Measurements from ENCODE around the gene RPE. TPM values are rescaled to one million over a fixed set of nuclear protein-coding genes. Genes with fewer than 3 reads are reported as not detected.

Gene RPE
- total RNA-seq, 4 donors from 2014 or later: 40.0 to 91.9 (median 59.6) TPM

- TF ChIP-seq POLR2A (IDR thresholded peaks at IDR 0.05): no peak
- TF ChIP-seq, protein P1, sequence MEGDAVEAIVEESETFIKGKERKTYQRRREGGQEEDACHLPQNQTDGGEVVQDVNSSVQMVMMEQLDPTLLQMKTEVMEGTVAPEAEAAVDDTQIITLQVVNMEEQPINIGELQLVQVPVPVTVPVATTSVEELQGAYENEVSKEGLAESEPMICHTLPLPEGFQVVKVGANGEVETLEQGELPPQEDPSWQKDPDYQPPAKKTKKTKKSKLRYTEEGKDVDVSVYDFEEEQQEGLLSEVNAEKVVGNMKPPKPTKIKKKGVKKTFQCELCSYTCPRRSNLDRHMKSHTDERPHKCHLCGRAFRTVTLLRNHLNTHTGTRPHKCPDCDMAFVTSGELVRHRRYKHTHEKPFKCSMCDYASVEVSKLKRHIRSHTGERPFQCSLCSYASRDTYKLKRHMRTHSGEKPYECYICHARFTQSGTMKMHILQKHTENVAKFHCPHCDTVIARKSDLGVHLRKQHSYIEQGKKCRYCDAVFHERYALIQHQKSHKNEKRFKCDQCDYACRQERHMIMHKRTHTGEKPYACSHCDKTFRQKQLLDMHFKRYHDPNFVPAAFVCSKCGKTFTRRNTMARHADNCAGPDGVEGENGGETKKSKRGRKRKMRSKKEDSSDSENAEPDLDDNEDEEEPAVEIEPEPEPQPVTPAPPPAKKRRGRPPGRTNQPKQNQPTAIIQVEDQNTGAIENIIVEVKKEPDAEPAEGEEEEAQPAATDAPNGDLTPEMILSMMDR (IDR thresholded peaks at IDR 0.05): no peak
- H3K4me3 ChIP-seq (ENCODE audit: low read depth, poor library complexity, severe bottlenecking): no peak overlapping the region
- WGBS, 2 donors: 81 to 90% methylated on average over 2 of the region's 2 CpGs
- DNase-seq (ENCODE audit: low spot score in 2 of 2): no peak
- intact Hi-C loops (cut with DNase I; ENCODE audit: low total_unique reads): no loop called here
Measured at GRCh38 chr2:210027608-210028007, 25.2 kb downstream of the RPE start.

GRCh38 chr2:210028178-210028577 is 25.7 kb downstream of the RPE start:
- TF ChIP-seq, protein P1 (IDR thresholded peaks at IDR 0.05): no peak
- TF ChIP-seq POLR2A (IDR thresholded peaks at IDR 0.05): no peak
- intact Hi-C loops (cut with DNase I; ENCODE audit: low total_unique reads): no loop called here
- H3K4me3 ChIP-seq (ENCODE audit: low read depth, poor library complexity, severe bottlenecking): no peak overlapping the region
- no peak for DNase-seq (ENCODE audit: low spot score in 2 of 2)
- WGBS, 2 donors: 56 to 63% methylated on average over 2 of the region's 2 CpGs

DNA sequence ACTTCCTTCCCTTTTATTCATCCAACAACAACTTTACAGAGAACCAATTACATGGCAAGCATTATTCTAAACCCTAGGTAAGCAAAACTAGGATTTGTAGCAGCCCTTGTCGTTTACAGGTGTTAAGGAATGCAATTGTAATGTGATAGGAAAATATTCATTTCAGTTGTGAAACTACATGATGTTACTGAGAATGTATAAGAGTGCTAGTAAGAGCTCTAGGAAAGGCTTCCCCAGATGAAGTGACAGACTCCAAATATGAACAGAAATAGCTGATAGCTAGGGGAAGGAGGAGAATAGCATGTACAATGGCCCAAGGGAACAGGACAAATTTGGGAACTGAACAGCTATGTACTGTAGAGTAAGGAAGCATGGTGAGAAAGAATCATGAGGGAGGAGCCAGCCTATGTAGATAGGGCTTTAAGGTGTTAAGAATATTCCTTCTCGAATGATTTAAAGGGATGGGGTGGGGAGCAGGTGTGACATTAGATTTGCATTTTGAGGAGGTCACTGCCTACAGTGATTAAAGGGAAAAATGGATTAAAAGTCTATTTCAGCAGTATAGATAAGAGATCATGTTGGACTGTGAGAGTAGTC is 31.7 kb downstream of the RPE start:
- DNase-seq (ENCODE audit: low spot score in 2 of 2): no peak
- no peak overlapping the region for H3K4me3 ChIP-seq (ENCODE audit: low read depth, poor library complexity, severe bottlenecking)
- TF ChIP-seq, protein P1 (IDR thresholded peaks at IDR 0.05): no peak
- no peak for TF ChIP-seq POLR2A (IDR thresholded peaks at IDR 0.05)
- intact Hi-C loops (cut with DNase I; ENCODE audit: low total_unique reads): no loop called here
- 83 to 88% methylated on average over 2 of the region's 2 CpGs for WGBS, 2 donors

DNA sequence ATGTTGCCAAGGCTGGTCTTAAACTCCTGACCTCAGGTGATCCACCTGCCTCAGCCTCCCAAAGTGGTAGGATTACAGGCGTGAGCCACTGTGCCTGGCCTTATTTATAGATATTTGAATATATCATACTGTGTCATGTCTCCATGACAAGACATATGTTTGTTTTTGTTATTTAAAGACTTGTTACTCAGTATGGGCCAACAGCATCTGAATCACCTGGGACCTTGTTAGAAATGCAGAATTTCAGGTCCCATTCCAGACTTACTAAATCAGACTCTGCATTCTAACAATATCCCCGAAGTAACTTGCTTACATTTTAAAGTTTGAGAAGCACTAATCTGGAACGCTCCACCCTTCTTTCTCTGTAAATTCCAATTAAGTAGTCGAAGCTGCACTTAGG is 33.2 kb downstream of the RPE start:
- no peak for DNase-seq (ENCODE audit: low spot score in 2 of 2)
- 93 to 99% methylated on average over 4 of the region's 4 CpGs for WGBS, 2 donors
- intact Hi-C loops (cut with DNase I; ENCODE audit: low total_unique reads): no loop called here
- TF ChIP-seq, protein P1 (IDR thresholded peaks at IDR 0.05): no peak
- TF ChIP-seq POLR2A (IDR thresholded peaks at IDR 0.05): no peak
- H3K4me3 ChIP-seq (ENCODE audit: low read depth, poor library complexity, severe bottlenecking): no peak overlapping the region

- no peak overlapping the region for H3K4me3 ChIP-seq (ENCODE audit: low read depth, poor library complexity, severe bottlenecking)
- WGBS, 2 donors: 91 to 97% methylated on average over 3 of the region's 3 CpGs
- intact Hi-C loops (cut with DNase I; ENCODE audit: low total_unique reads): no loop called here
- TF ChIP-seq, protein P1 (IDR thresholded peaks at IDR 0.05): no peak
- TF ChIP-seq POLR2A (IDR thresholded peaks at IDR 0.05): no peak
- DNase-seq (ENCODE audit: low spot score in 2 of 2): no peak
Measured at GRCh38 chr2:210038078-210038477, 35.6 kb downstream of the RPE start.

Data from lower leg skin (tissue), 4 donors.